Loucy (cell line): ENCODE results near the gene RBM15.

Experiments
- CTCF ChIP-seq: fragments of 200-600 bp; sonication (generic); conservative IDR thresholded peaks from 2 replicates; pipeline ENCODE4 v1.5.1; 2014; ENCODE audit warnings: mild to moderate bottlenecking, antibody characterized with exemption, low read length
- EZH2phosphoT487 ChIP-seq: fragments of 200-600 bp; IDR thresholded peaks from 2 replicates; pipeline ENCODE4 v1.6.1; 2018; ENCODE audit warnings: antibody characterized with exemption, mild to moderate bottlenecking, moderate library complexity, borderline replicate concordance

GRCh38 chr1:110305900-110306420 lies 33.2 kb upstream of the RBM15 start:
- TF ChIP-seq CTCF = no peak
- TF ChIP-seq EZH2phosphoT487 = no peak
